Measurements from ENCODE around the gene HS6ST3.

DNA sequence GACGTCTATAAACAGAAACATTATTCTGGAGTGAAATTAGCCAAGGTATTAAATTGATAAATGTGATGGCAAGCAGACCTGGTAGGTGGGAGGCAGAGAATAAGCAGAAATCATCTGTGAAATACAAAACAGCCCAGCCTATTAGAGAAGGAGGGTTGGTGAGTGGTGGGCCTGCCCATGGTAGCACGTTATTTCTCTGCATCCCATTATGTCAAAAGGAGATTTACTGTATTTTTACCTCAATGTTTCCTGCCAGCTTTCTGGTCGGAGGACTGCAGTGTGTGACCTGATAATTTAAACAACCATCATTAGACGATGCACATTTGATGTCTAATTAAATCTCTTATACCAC, 703.5 kb downstream of the HS6ST3 start:
- TF ChIP-seq ZNF24 (IDR thresholded peaks at IDR 0.05) = no peak
- TF ChIP-seq, protein P1, sequence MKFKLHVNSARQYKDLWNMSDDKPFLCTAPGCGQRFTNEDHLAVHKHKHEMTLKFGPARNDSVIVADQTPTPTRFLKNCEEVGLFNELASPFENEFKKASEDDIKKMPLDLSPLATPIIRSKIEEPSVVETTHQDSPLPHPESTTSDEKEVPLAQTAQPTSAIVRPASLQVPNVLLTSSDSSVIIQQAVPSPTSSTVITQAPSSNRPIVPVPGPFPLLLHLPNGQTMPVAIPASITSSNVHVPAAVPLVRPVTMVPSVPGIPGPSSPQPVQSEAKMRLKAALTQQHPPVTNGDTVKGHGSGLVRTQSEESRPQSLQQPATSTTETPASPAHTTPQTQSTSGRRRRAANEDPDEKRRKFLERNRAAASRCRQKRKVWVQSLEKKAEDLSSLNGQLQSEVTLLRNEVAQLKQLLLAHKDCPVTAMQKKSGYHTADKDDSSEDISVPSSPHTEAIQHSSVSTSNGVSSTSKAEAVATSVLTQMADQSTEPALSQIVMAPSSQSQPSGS (CRISPR knock-in tag; IDR thresholded peaks at IDR 0.05) = no peak
- TF ChIP-seq ZNF274 (CRISPR knock-in tag; IDR thresholded peaks at IDR 0.05) = no peak
- TF ChIP-seq, protein P2, sequence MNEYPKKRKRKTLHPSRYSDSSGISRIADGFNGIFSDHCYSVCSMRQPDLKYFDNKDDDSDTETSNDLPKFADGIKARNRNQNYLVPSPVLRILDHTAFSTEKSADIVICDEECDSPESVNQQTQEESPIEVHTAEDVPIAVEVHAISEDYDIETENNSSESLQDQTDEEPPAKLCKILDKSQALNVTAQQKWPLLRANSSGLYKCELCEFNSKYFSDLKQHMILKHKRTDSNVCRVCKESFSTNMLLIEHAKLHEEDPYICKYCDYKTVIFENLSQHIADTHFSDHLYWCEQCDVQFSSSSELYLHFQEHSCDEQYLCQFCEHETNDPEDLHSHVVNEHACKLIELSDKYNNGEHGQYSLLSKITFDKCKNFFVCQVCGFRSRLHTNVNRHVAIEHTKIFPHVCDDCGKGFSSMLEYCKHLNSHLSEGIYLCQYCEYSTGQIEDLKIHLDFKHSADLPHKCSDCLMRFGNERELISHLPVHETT (CRISPR knock-in tag; conservative IDR thresholded peaks at IDR 0.05) = no peak
- TF ChIP-seq, protein P3, sequence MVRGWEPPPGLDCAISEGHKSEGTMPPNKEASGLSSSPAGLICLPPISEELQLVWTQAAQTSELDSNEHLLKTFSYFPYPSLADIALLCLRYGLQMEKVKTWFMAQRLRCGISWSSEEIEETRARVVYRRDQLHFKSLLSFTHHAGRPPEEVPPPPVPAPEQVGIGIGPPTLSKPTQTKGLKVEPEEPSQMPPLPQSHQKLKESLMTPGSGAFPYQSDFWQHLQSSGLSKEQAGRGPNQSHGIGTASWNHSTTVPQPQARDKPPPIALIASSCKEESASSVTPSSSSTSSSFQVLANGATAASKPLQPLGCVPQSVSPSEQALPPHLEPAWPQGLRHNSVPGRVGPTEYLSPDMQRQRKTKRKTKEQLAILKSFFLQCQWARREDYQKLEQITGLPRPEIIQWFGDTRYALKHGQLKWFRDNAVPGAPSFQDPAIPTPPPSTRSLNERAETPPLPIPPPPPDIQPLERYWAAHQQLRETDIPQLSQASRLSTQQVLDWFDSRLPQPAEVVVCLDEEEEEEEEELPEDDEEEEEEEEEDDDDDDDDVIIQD (CRISPR knock-in tag; IDR thresholded peaks at IDR 0.05; ENCODE audit: low read depth) = no peak
- no peak for TF ChIP-seq CBFB (CRISPR knock-in tag; IDR thresholded peaks at IDR 0.05)
- no peak for TF ChIP-seq ZNF883 (CRISPR knock-in tag; IDR thresholded peaks at IDR 0.05; ENCODE audit: not compliant biosample characterization)
- no peak for TF ChIP-seq POLR2AphosphoS5 (IDR thresholded peaks at IDR 0.05; ENCODE audit: low read depth, low read length)
- no peak for TF ChIP-seq EP300 (IDR thresholded peaks at IDR 0.05; ENCODE audit: low read depth in 2 of 2, low read length in 2 of 2)
- TF ChIP-seq EP300 (CRISPR knock-in tag; IDR thresholded peaks at IDR 0.05; ENCODE audit: borderline replicate concordance) = no peak
- TF ChIP-seq SP2 (CRISPR knock-in tag; IDR thresholded peaks at IDR 0.05) = no peak
- no peak for TF ChIP-seq KAT8 (CRISPR knock-in tag; IDR thresholded peaks at IDR 0.05)
